ENCODE data around the gene EPHA4.

EPHA4 gene

GRCh38 chr2:221465776-221466175, 106.3 kb downstream of the EPHA4 start:
- CTCF ChIA-PET = interaction anchor here (1.0 kb wide), 1 partner anchor 9 kb away, joined by 4 read pairs; no protein-coding TSS in a partner anchor
- no peak overlapping the region for H3K4me3 ChIP-seq (ENCODE audit: low read depth, low read length)
- DNase-seq (ENCODE audit: low read depth, low spot score) = no peak
- POLR2A ChIA-PET = no interaction called here
- TF ChIP-seq, protein P1, sequence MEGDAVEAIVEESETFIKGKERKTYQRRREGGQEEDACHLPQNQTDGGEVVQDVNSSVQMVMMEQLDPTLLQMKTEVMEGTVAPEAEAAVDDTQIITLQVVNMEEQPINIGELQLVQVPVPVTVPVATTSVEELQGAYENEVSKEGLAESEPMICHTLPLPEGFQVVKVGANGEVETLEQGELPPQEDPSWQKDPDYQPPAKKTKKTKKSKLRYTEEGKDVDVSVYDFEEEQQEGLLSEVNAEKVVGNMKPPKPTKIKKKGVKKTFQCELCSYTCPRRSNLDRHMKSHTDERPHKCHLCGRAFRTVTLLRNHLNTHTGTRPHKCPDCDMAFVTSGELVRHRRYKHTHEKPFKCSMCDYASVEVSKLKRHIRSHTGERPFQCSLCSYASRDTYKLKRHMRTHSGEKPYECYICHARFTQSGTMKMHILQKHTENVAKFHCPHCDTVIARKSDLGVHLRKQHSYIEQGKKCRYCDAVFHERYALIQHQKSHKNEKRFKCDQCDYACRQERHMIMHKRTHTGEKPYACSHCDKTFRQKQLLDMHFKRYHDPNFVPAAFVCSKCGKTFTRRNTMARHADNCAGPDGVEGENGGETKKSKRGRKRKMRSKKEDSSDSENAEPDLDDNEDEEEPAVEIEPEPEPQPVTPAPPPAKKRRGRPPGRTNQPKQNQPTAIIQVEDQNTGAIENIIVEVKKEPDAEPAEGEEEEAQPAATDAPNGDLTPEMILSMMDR (IDR thresholded peaks at IDR 0.05; ENCODE audit: insufficient read depth, low read length, missing control alignments) = no peak

GRCh38 chr2:221464971-221465370, 107.1 kb downstream of the EPHA4 start:
- TF ChIP-seq, protein P1 (IDR thresholded peaks at IDR 0.05; ENCODE audit: insufficient read depth, low read length, missing control alignments) = no peak
- H3K4me3 ChIP-seq (ENCODE audit: low read depth, low read length) = no peak overlapping the region
- ChIA-PET POLR2A (no interaction called here), CTCF (no interaction called here)
- no peak for DNase-seq (ENCODE audit: low read depth, low spot score)

GRCh38 chr2:221463241-221463896, 108.7 kb downstream of the EPHA4 start:
- CTCF ChIA-PET = interaction anchor here (0.9 kb wide), 1 partner anchor 19 kb away, joined by 3 read pairs; no protein-coding TSS in a partner anchor
- POLR2A ChIA-PET = no interaction called here
- H3K4me3 ChIP-seq (ENCODE audit: low read depth, low read length) = no peak overlapping the region
- TF ChIP-seq, protein P1 (IDR thresholded peaks at IDR 0.05; ENCODE audit: insufficient read depth, low read length, missing control alignments) = no peak
- DNase-seq (ENCODE audit: low read depth, low spot score) = no peak

DNA sequence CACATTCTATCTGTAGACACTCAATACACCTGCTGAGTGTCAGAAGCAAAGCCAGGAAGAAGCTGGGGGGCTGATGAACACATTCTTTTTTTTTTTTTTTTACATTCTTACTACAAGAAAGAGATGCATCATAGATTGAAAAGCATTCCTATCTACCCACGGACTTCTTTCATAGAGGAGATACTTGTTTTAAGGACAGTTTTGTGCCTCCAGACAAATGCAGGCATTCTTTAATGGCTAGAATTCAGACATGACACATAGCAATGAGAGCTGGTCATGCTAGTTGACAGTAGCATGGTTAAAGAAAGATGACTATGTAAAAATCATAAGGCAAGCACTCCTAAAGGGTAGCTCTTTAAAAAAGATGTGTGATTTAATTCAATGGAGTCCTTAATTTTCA, 110.2 kb downstream of the EPHA4 start:
- CTCF ChIA-PET = no interaction called here
- POLR2A ChIA-PET = interaction anchor here (0.6 to 1.1 kb wide), 2 partner anchors 17 to 115 kb away, joined by 3 to 4 read pairs; no protein-coding TSS in a partner anchor
- TF ChIP-seq, protein P1 (IDR thresholded peaks at IDR 0.05; ENCODE audit: insufficient read depth, low read length, missing control alignments) = no peak
- H3K4me3 ChIP-seq (ENCODE audit: low read depth, low read length) = no peak overlapping the region
- peak; percentile 44 for DNase-seq (ENCODE audit: low read depth, low spot score)

- DNase-seq (ENCODE audit: low read depth, low spot score) = no peak
- TF ChIP-seq, protein P1 (IDR thresholded peaks at IDR 0.05; ENCODE audit: insufficient read depth, low read length, missing control alignments) = no peak
- POLR2A ChIA-PET = no interaction called here
- no peak overlapping the region for H3K4me3 ChIP-seq (ENCODE audit: low read depth, low read length)
- CTCF ChIA-PET = no interaction called here
Observed at GRCh38 chr2:221460136-221460535, 112.0 kb downstream of the EPHA4 start.

DNA sequence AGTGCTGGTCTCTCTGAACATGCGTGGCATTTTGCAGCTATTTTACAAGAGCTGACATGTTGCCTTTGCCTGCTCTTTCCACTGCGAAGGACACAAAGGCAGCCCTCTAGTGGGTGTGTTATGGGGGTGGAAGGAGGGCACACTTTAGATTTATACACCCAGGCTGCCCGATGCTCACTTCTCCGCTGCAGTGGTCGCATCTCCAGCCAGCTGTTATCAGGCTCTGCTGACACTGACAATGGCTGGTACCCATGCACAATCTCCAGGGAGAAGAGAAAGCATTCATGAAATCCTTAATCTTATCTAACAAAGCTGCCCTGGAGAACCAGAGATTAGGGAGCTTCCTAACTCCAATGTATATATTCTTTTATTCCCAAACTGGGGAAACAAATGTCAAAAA, 113.5 kb downstream of the EPHA4 start:
- POLR2A ChIA-PET = no interaction called here
- CTCF ChIA-PET = no interaction called here
- TF ChIP-seq, protein P1 (IDR thresholded peaks at IDR 0.05; ENCODE audit: insufficient read depth, low read length, missing control alignments) = no peak
- no peak overlapping the region for H3K4me3 ChIP-seq (ENCODE audit: low read depth, low read length)
- no peak for DNase-seq (ENCODE audit: low read depth, low spot score)
